Skeletal muscle tissue (tissue), 4 donors: ENCODE measurements around the gene KRTAP10-4. TPM values are rescaled to one million over a fixed set of nuclear protein-coding genes. Genes with fewer than 3 reads are reported as not detected.
"Not testable (repeated sequence)": the region's sequence is repeated elsewhere in the genome, so short reads cannot be mapped to it uniquely, and the experiment has no call there.

Source experiments
- H3K27ac ChIP-seq: one replicate; pipeline ENCODE4 v1.7.0; 2013; ENCODE audit warnings: mild to moderate bottlenecking, low read depth, low read length, inconsistent platforms
- H3K27me3 ChIP-seq, 3 donors: one replicate each; pipeline ENCODE4 v1.7.0; 2013; ENCODE audit warnings: low read length in 3 of 3; ENCODE audit not compliant: control insufficient read depth in 3 of 3, insufficient read depth in 3 of 3
- H3K36me3 ChIP-seq, 3 donors: one replicate each; pipeline ENCODE4 v1.7.0; 2013; ENCODE audit warnings: low read length in 3 of 3; ENCODE audit not compliant: control insufficient read depth in 3 of 3, insufficient read depth in 3 of 3
- H3K4me1 ChIP-seq, 3 donors: one replicate each; pipeline ENCODE4 v1.7.0; 2013; ENCODE audit warnings: low read length in 3 of 3, mild to moderate bottlenecking in 3 of 3; ENCODE audit not compliant: control insufficient read depth in 3 of 3, insufficient read depth in 3 of 3
- H3K4me3 ChIP-seq, 3 donors: one replicate each; pipeline ENCODE4 v1.7.0; 2013; ENCODE audit warnings: low read length in 3 of 3
- H3K9ac ChIP-seq, 3 donors: one replicate each; pipeline ENCODE4 v1.7.0; 2013; ENCODE audit warnings: low read length in 3 of 3, mild to moderate bottlenecking in 3 of 3, moderate library complexity in 2 of 3, low read depth in 1 of 3
- H3K9me3 ChIP-seq, 3 donors: one replicate each; pipeline ENCODE4 v1.7.0; 2013; ENCODE audit warnings: low read length in 3 of 3; ENCODE audit not compliant: control insufficient read depth in 3 of 3
- total RNA-seq: library from RNA; depleted of rRNA; stranded (reverse); fragments of >200 nt; gene quantifications from one replicate; pipeline ENCODE4 v1.2.3, GENCODE V29; 2014
- donor health status: Osteomylitis.

KRTAP10-4 gene
- total RNA-seq, 1 donor from 2014 or later: not detected

- no peak overlapping the region for H3K9ac ChIP-seq
- peaks cover 32 to 54% (median 44%) of the 10 kb centered on the region in 3 donors for H3K27me3 ChIP-seq
- peaks cover 0 to 13% (median 2%) of the 10 kb centered on the region in 3 donors for H3K9me3 ChIP-seq
- no peak overlapping the region for H3K4me3 ChIP-seq
- no peaks in the 10 kb centered on the region for H3K36me3 ChIP-seq
- H3K4me1 ChIP-seq: peaks cover 3 to 14% (median 6%) of the 10 kb centered on the region in 3 donors
- H3K27ac ChIP-seq: no peak overlapping the region
Measured at GRCh38 chr21:44589586-44590305, 16.2 kb downstream of the KRTAP10-4 start.

- Histone ChIP-seq H3K27me3 (peaks cover 32 to 56% (median 42%) of the 10 kb centered on the region in 3 donors), H3K4me3 (no peak overlapping the region), H3K27ac (no peak overlapping the region), H3K4me1 (peaks cover 3 to 14% (median 6%) of the 10 kb centered on the region in 3 donors), H3K9me3 (peaks cover 0 to 10% (median 2%) of the 10 kb centered on the region in 3 donors), H3K36me3 (no peaks in the 10 kb centered on the region), H3K9ac (no peak overlapping the region)
Measured at GRCh38 chr21:44590311-44590721, 16.8 kb downstream of the KRTAP10-4 start.

GRCh38 chr21:44590897-44591800, 17.6 kb downstream of the KRTAP10-4 start:
- Histone ChIP-seq H3K27me3 (peaks cover 28 to 56% (median 38%) of the 10 kb centered on the region in 3 donors), H3K4me1 (peaks cover 3 to 14% (median 6%) of the 10 kb centered on the region in 3 donors)
- not testable (repeated sequence) for H3K4me3 ChIP-seq, H3K27ac ChIP-seq, H3K9me3 ChIP-seq, H3K9ac ChIP-seq, H3K36me3 ChIP-seq

GRCh38 chr21:44591801-44592130, 18.2 kb downstream of the KRTAP10-4 start:
- H3K27ac ChIP-seq, H3K36me3 ChIP-seq, H3K4me3 ChIP-seq, H3K9me3 ChIP-seq, H3K9ac ChIP-seq: not testable (repeated sequence)
- H3K4me1 ChIP-seq: peaks cover 3 to 14% (median 6%) of the 10 kb centered on the region in 3 donors
- peaks cover 28 to 61% (median 38%) of the 10 kb centered on the region in 3 donors for H3K27me3 ChIP-seq

GRCh38 chr21:44592446-44593311, 19.1 kb downstream of the KRTAP10-4 start, which contains the start of gene KRTAP10-6:
Gene KRTAP10-6, minus strand, starts transcription at chr21:44592505. Its CDS starts 21 bp downstream, at chr21:44592484.
- Histone ChIP-seq H3K27me3 (peaks cover 31 to 62% (median 38%) of the 10 kb centered on the region in 3 donors), H3K9me3 (peaks cover 0 to 2% (median 0%) of the 10 kb centered on the region in 3 donors), H3K4me1 (peaks cover 3 to 14% (median 6%) of the 10 kb centered on the region in 3 donors), H3K4me3 (peak within 1 kb of the TSS in 1 of 3 donors; percentile 13), H3K36me3 (no peaks in the 10 kb centered on the region), H3K9ac (peak within 1 kb of the TSS in 1 of 3 donors; percentile 8), H3K27ac (no peak within 1 kb of the TSS)

- Histone ChIP-seq H3K4me1 (peaks cover 3 to 14% (median 6%) of the 10 kb centered on the region in 3 donors), H3K27ac (no peak overlapping the region), H3K4me3 (no peak overlapping the region), H3K9ac (no peak overlapping the region), H3K36me3 (no peaks in the 10 kb centered on the region), H3K9me3 (peaks cover 0 to 2% (median 0%) of the 10 kb centered on the region in 3 donors), H3K27me3 (peaks cover 35 to 62% (median 48%) of the 10 kb centered on the region in 3 donors)
Measured at GRCh38 chr21:44593598-44594405, 20.3 kb downstream of the KRTAP10-4 start.

GRCh38 chr21:44594406-44594916, 20.9 kb downstream of the KRTAP10-4 start:
- no peak overlapping the region for H3K27ac ChIP-seq
- H3K4me1 ChIP-seq: peaks cover 3 to 14% (median 6%) of the 10 kb centered on the region in 3 donors
- H3K4me3 ChIP-seq: no peak overlapping the region
- H3K9ac ChIP-seq: no peak overlapping the region
- H3K9me3 ChIP-seq: no peaks in the 10 kb centered on the region
- H3K36me3 ChIP-seq: no peaks in the 10 kb centered on the region
- peaks cover 34 to 62% (median 51%) of the 10 kb centered on the region in 3 donors for H3K27me3 ChIP-seq

GRCh38 chr21:44595524-44595923, 22.0 kb downstream of the KRTAP10-4 start:
- peaks cover 3 to 14% (median 6%) of the 10 kb centered on the region in 3 donors for H3K4me1 ChIP-seq
- no peaks in the 10 kb centered on the region for H3K9me3 ChIP-seq
- no peak overlapping the region for H3K9ac ChIP-seq
- H3K4me3 ChIP-seq: no peak overlapping the region
- peaks cover 38 to 63% (median 51%) of the 10 kb centered on the region in 3 donors for H3K27me3 ChIP-seq
- H3K36me3 ChIP-seq: no peaks in the 10 kb centered on the region
- no peak overlapping the region for H3K27ac ChIP-seq
